NCI-H345 treated with DMSO at 0.1 percent for 48 hours (cell line): ENCODE data around the gene AKAP13.

Experiments used
- DNase-seq: peaks from one replicate; lab custom pipeline; 2025; ENCODE audit not compliant: unreplicated experiment; lab: John Stamatoyannopoulos, UW

AKAP13 gene

DNA sequence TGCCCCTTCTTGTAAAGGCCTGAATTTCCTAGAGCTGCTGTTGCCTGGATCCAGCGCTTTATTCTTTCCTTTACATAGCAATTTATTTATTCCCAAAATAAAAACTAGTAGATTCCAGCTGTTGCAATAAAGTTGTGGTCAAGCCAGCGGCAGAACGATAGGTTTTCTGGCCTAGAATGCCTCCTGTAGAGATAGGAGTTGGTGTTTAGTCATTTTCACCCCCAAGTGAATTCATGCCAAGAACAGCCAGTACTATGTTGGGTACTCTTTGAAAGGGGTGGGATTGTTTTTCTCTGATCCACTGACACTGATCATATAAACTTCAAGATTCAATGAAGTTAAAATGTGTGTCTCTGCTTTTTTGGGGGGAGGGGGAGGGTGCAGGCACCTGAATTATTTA, 344.6 kb downstream of the AKAP13 start:
- DNase-seq: no peak

DNA sequence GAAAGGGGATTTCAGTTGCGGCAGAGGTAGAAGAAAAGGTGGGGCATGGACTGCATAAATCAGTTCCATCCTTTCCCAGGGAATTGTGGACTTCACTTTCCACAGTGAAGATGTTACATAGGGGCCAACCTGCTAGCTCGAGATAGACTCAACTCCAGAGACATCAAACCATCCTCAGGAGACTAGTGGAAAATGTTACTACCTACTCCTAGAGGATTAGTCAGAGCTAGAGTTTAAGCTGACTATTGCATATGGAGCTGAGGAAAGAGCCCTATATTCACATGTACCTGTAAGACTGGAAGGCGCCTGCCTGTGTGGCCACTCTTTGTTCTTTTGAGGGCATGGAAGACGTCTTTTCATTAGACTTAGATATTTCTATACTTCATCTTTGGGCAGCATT, 345.2 kb downstream of the AKAP13 start:
- no peak for DNase-seq

GRCh38 chr15:85726454-85726853, 346.1 kb downstream of the AKAP13 start:
- no peak for DNase-seq

- DNase-seq: no peak
These were observed 346.7 kb downstream of the AKAP13 start for GRCh38 chr15:85727068-85727467.

DNA sequence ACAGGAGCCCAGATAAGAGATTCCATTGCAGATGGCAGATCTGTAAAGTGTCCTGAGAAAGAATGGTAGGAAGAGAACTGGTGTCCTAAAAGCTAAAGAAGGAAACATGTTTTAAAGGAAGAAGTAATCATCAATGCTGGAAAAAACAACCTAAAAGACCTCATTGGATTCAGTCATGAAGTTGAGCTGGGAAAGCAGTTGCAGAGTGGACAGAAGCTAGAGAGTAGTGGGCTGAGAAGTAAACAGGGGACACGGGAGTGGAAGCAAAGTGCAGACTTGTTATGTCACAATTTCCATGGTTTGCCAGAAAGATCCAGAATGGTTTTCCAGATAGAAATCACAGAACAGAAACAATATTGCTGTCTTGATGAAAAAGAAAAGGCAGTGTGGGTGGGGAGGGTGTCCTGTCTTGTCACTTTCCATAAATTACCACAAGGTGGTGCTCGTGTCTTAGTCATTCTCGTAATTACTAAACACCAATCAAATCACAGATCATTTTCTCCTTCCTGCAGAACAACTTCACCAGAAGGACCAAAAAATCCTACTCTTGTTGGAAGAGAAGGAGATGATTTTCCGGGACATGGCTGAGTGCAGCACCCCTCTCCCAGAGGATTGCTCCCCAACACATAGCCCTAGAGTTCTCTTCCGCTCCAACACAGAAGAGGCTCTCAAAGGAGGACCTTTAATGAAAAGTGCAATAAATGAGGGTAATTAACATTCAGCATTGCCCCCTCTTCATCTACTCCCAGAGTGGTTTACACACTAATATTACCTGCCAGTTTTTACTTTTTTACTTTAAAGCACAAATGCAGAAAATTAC, 349.8 kb downstream of the AKAP13 start:
- peak; percentile 39 for DNase-seq

GRCh38 chr15:85733416-85733815, 353.0 kb downstream of the AKAP13 start:
- DNase-seq: no peak

DNA sequence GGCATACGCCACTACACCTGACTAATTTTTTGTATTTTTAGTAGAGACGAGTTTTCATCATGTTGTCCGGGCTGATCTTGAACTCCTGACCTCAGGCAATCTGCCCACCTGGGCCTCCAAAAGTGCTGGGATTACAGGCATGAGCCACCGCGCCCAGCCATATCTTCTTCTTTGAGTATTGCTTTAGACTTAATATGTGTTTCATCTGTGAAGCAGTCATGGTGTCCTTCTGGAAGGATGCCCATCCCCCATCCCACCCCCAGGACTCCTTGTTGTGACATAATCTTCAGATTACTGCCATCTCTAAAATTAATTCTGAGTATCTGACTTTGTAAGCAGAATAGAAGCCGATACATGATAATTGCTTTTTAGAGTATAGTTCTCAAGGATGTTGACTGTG, 356.7 kb downstream of the AKAP13 start:
- no peak for DNase-seq

- DNase-seq: no peak
These were observed 360.6 kb downstream of the AKAP13 start for GRCh38 chr15:85741021-85741421.

DNA sequence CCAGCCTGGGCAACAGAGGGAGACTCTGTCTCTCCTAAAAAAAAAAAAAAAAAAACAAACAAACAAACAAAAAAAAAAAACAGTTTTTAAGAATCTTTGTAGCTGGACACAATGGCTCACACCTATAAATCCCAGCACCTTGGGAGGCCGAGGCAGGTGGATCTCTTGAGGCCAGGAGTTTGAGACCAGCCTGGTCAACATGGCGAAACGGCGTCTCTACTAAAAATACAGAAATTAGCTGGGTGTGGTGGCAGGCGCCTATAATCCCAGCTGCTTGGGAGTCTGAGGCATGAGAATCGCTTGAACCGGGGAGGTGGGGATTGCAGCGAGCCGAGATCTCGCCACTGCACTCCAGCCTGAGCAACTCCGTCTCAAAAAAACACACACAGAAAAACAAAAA, 361.3 kb downstream of the AKAP13 start:
- DNase-seq: no peak

GRCh38 chr15:85742186-85742821, 361.9 kb downstream of the AKAP13 start:
- no peak for DNase-seq

DNA sequence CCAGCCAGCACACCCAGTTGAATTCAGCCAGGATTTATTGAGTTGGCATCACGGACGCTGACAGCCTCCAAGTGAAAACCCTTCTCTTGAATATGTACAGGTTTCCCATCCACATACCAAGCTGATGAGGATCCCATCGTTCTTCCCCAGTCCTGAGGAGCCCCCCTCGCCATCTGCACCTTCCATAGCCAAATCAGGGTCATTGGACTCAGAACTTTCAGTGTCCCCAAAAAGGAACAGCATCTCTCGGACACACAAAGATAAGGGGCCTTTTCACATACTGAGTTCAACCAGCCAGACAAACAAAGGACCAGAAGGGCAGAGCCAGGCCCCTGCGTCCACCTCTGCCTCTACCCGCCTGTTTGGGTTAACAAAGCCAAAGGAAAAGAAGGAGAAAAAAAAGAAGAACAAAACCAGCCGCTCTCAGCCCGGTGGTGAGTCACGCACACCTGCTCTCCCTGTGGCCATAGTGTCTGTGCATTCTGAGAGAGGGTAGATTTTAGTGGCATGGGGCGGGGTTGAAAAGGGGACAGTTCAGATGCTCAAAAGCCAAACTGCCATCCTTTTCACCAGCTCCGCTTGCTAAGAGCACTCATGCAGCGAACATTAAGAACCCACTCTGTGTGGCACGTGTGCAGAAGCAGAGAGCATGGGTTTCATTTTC, 363.1 kb downstream of the AKAP13 start:
- peak; percentile 36 for DNase-seq

GRCh38 chr15:85744579-85744978, 364.2 kb downstream of the AKAP13 start:
- DNase-seq: no peak

- no peak for DNase-seq
These were observed 364.6 kb downstream of the AKAP13 start for GRCh38 chr15:85745023-85745422.

DNA sequence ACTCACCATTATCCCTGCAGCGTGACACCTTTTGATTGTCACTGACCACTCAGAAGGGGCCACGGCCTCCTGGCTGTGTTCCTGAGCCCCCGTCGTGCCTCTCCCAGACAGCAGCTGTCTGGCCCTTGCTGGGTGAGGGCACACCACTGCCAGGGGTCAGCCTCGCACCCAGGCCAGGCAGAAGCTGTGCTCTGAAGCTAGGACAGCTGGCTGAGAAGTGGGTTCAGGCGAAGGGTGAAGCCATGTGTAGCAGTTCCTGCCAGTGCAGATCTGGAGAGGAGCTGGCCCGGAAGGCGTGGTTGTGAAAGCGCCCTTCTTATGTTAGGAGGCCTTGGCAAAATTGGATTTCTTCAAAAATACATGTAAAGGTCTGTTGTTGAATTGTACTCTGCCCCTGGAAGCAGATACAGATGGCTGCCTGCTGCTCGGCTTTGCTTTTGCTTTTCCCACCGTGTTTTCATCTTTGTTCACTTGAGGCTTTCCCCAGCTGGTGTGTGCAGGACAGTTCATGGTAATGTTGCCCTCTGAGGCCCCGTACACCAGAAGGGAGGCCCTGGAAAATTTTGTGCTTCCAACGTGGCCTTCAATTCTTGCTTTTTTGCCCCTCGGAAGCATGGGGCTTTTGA, 365.2 kb downstream of the AKAP13 start:
- DNase-seq: no peak

- DNase-seq: no peak
These were observed 366.2 kb downstream of the AKAP13 start for GRCh38 chr15:85746641-85747040.

GRCh38 chr15:85748176-85748575, 367.8 kb downstream of the AKAP13 start:
- no peak for DNase-seq

DNA sequence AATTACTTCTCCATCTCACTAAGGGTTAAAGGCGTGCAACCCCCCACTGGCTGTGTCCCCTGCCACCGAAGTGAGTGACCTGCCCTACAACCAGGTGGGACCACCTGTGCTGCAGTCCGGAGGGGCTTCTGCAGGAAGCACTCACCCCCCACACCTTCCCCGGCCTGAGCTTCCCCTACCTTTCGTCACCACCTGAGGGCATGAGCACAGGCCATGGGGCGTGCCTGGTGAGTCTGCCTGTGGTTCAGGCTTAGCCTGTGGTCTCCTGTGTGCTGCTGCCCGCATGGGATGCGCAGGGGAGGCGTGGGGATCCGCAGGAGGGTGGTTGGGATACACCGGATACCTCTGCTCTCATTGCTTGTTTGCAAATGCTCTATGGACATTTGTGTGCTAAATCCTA, 368.3 kb downstream of the AKAP13 start:
- no peak for DNase-seq

GRCh38 chr15:85749261-85750151, 369.1 kb downstream of the AKAP13 start:
- no peak for DNase-seq

- no peak for DNase-seq
These were observed 370.2 kb downstream of the AKAP13 start for GRCh38 chr15:85750319-85751290.
